Measurements from ENCODE around the gene RANBP10.

GRCh38 chr16:67750466-67750865, 55.9 kb downstream of the RANBP10 start:
- TF ChIP-seq CTCF (conservative IDR thresholded peaks at IDR 0.05; ENCODE audit: low read length) (no peak), EZH2phosphoT487 (IDR thresholded peaks at IDR 0.05; ENCODE audit: borderline replicate concordance) (no peak)

All from Loucy (cell line).